ENCODE results near the gene KCNAB1. TPM values are rescaled to one million over a fixed set of nuclear protein-coding genes. Genes with fewer than 3 reads are reported as not detected.

The KCNAB1 gene
- total RNA-seq, 2 donors from 2014 or later = not detected

GRCh38 chr3:156376199-156376598, 255.8 kb downstream of the KCNAB1 start:
- Mint-ChIP-seq H3K27ac (no peak overlapping the region), H3K4me1 (ENCODE audit: low read depth) (no peaks in the 10 kb centered on the region), H3K4me3 (no peak overlapping the region), H3K27me3 (ENCODE audit: low read depth) (peaks cover 9% of the 10 kb centered on the region), H3K9me3 (no peaks in the 10 kb centered on the region), H3K36me3 (ENCODE audit: insufficient read depth in 2 of 2) (no peaks in the 10 kb centered on the region)
- no peak for DNase-seq
- no peak for ATAC-seq (replicated peaks in 1 of 2)

GRCh38 chr3:156377266-156377665, 256.9 kb downstream of the KCNAB1 start:
- ATAC-seq (replicated peaks in 1 of 2) = no peak
- no peak for DNase-seq
- Mint-ChIP-seq H3K36me3 (ENCODE audit: insufficient read depth in 2 of 2) (no peaks in the 10 kb centered on the region), H3K4me1 (ENCODE audit: low read depth) (no peaks in the 10 kb centered on the region), H3K27me3 (ENCODE audit: low read depth) (peaks cover 9% of the 10 kb centered on the region), H3K27ac (no peak overlapping the region), H3K9me3 (no peaks in the 10 kb centered on the region), H3K4me3 (no peak overlapping the region)

- Mint-ChIP-seq H3K4me1 (ENCODE audit: low read depth) (no peaks in the 10 kb centered on the region), H3K27ac (no peak overlapping the region), H3K9me3 (no peaks in the 10 kb centered on the region), H3K27me3 (ENCODE audit: low read depth) (peaks cover 9% of the 10 kb centered on the region), H3K36me3 (ENCODE audit: insufficient read depth in 2 of 2) (no peaks in the 10 kb centered on the region), H3K4me3 (no peak overlapping the region)
- ATAC-seq (replicated peaks in 1 of 2) (no peak), DNase-seq (no peak)
Observed at GRCh38 chr3:156377718-156378117, 257.3 kb downstream of the KCNAB1 start.

GRCh38 chr3:156378871-156379270, 258.5 kb downstream of the KCNAB1 start:
- H3K4me3 Mint-ChIP-seq = no peak overlapping the region
- peaks cover 9% of the 10 kb centered on the region for H3K27me3 Mint-ChIP-seq (ENCODE audit: low read depth)
- ATAC-seq (replicated peaks in 1 of 2) (no peak), DNase-seq (no peak)
- no peaks in the 10 kb centered on the region for H3K36me3 Mint-ChIP-seq (ENCODE audit: insufficient read depth in 2 of 2)
- no peaks in the 10 kb centered on the region for H3K4me1 Mint-ChIP-seq (ENCODE audit: low read depth)
- H3K27ac Mint-ChIP-seq = no peak overlapping the region
- H3K9me3 Mint-ChIP-seq = no peaks in the 10 kb centered on the region

- Mint-ChIP-seq H3K36me3 (ENCODE audit: insufficient read depth in 2 of 2) (no peaks in the 10 kb centered on the region), H3K9me3 (no peaks in the 10 kb centered on the region), H3K27ac (no peak overlapping the region), H3K4me3 (no peak overlapping the region), H3K4me1 (ENCODE audit: low read depth) (no peaks in the 10 kb centered on the region), H3K27me3 (ENCODE audit: low read depth) (peaks cover 9% of the 10 kb centered on the region)
- no peak for ATAC-seq (replicated peaks in 1 of 2)
- DNase-seq = no peak
Observed at GRCh38 chr3:156379327-156379726, 258.9 kb downstream of the KCNAB1 start.

DNA sequence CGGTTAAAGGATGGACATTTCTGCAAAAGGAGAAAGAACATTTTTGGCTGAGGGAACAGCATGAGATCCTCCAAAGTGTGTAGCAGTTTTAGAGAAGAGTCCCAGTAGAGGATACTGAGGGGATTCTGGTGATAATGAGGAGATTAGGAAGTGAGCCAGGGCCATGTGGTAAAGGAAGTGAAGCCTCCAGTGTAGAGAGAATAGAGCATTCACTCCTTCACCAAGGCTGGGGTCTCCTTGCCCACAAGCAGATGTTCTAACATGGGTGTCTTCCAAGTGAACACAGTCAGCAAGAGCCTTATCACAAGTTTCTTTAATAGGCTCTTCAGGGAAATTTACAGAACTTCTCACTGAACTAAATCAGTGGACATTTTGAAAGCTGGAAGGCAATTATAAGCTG, 260.9 kb downstream of the KCNAB1 start:
- H3K4me1 Mint-ChIP-seq (ENCODE audit: low read depth) = no peaks in the 10 kb centered on the region
- ATAC-seq (replicated peaks in 1 of 2) = no peak
- H3K4me3 Mint-ChIP-seq = no peak overlapping the region

DNA sequence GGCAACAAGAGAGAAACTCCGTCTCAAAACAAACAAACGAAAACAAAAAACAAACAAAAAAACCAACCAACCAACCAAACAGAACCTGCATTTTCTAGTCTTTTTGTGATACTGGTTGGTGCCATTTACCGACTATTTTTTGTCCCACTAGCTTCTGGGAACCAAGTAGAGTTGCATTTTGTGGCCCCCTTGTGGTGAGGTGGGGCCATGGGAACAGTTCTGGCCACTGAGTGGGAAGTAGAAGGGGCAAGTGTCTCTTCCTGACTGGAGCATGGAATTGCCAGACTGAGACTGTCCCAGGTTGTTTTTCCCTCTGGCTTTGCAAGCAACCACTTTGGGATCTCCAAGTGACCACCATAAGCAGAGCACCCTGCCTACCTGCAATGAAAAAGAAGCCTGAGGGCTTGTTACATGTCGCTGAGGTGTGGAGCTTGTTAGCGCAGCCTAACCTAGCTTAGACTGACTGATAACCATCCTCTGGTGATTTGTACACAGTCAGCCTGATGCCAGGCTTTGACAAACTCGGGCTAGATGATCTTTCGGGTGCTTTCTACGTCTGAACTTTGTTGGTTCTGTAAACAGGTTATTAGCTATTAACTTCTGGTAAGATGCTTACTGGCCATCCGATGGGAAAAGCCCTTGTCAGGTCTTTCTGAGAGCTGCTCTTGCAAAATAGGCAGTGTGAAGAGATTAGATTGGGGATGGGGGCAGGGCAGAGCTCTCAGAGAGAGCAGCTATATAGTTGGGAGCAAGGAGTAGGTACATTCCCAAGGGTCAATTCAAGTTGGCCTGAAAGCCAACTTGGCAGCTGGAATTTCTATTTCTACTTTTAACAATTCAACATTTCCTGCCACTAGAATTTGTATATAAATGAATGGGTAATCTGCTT, 262.3 kb downstream of the KCNAB1 start:
- Mint-ChIP-seq H3K4me3 (no peak overlapping the region), H3K4me1 (ENCODE audit: low read depth) (no peaks in the 10 kb centered on the region), H3K27me3 (ENCODE audit: low read depth) (peaks cover 25% of the 10 kb centered on the region), H3K36me3 (ENCODE audit: insufficient read depth in 2 of 2) (no peaks in the 10 kb centered on the region), H3K27ac (no peak overlapping the region), H3K9me3 (no peaks in the 10 kb centered on the region)
- ATAC-seq (replicated peaks in 1 of 2) (peak in 1 of 2 donors; percentile 25), DNase-seq (peak; percentile 13 to 14)

More for the DNA sequence above, 260.9 kb downstream of the KCNAB1 start:
- no peaks in the 10 kb centered on the region for H3K9me3 Mint-ChIP-seq
- H3K27me3 Mint-ChIP-seq (ENCODE audit: low read depth) = peaks cover 16% of the 10 kb centered on the region
- no peak for DNase-seq
- H3K36me3 Mint-ChIP-seq (ENCODE audit: insufficient read depth in 2 of 2) = no peaks in the 10 kb centered on the region
- no peak overlapping the region for H3K27ac Mint-ChIP-seq

DNA sequence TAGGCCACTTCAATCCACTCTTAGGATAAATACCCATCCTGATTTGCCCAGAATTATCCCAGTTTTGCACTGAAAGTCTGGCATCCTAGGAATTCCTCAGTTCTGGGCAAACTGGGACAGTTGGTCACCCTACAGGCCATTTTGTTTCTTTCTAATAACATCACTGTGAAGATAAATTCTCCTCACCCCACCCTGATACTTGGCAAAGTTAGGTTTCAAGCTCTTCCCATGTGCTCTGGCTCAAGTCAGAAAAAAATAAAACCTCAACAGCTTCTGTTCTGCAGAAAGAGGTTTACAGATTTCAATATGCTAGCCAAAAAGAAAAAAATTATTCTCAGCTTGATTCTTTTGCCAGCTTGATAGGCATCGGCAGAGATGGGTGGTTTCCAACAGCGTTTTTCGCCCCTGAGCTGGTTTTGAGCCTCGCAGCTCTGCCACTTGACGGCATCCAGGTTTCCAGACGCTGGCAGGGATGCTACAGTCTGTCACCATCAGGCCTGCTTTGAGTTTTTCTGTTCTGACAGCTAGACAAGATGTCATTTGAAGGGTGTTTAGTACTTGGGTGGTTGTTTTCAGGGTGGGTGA, 263.2 kb downstream of the KCNAB1 start:
- Mint-ChIP-seq H3K4me1 (ENCODE audit: low read depth) (no peaks in the 10 kb centered on the region), H3K27me3 (ENCODE audit: low read depth) (peaks cover 22% of the 10 kb centered on the region), H3K9me3 (no peaks in the 10 kb centered on the region), H3K36me3 (ENCODE audit: insufficient read depth in 2 of 2) (no peaks in the 10 kb centered on the region), H3K4me3 (no peak overlapping the region), H3K27ac (no peak overlapping the region)
- no peak for ATAC-seq (replicated peaks in 1 of 2)
- DNase-seq = no peak

GRCh38 chr3:156388497-156389448, 268.4 kb downstream of the KCNAB1 start:
- ATAC-seq (replicated peaks in 1 of 2) = peak; percentile 37 to 58
- no peak for DNase-seq

GRCh38 chr3:156389449-156389950, 269.1 kb downstream of the KCNAB1 start:
- H3K9me3 Mint-ChIP-seq = no peaks in the 10 kb centered on the region
- DNase-seq (no peak), ATAC-seq (replicated peaks in 1 of 2) (no peak)
- peaks cover 16% of the 10 kb centered on the region for H3K27me3 Mint-ChIP-seq (ENCODE audit: low read depth)
- no peak overlapping the region for H3K27ac Mint-ChIP-seq
- H3K4me1 Mint-ChIP-seq (ENCODE audit: low read depth) = no peaks in the 10 kb centered on the region
- no peaks in the 10 kb centered on the region for H3K36me3 Mint-ChIP-seq (ENCODE audit: insufficient read depth in 2 of 2)
- H3K4me3 Mint-ChIP-seq = no peak overlapping the region

More at GRCh38 chr3:156388497-156389448, 268.4 kb downstream of the KCNAB1 start:
- Mint-ChIP-seq H3K4me1 (ENCODE audit: low read depth) (no peaks in the 10 kb centered on the region), H3K4me3 (no peak overlapping the region), H3K9me3 (no peaks in the 10 kb centered on the region), H3K27ac (no peak overlapping the region), H3K27me3 (ENCODE audit: low read depth) (peaks cover 16% of the 10 kb centered on the region), H3K36me3 (ENCODE audit: insufficient read depth in 2 of 2) (no peaks in the 10 kb centered on the region)

DNA sequence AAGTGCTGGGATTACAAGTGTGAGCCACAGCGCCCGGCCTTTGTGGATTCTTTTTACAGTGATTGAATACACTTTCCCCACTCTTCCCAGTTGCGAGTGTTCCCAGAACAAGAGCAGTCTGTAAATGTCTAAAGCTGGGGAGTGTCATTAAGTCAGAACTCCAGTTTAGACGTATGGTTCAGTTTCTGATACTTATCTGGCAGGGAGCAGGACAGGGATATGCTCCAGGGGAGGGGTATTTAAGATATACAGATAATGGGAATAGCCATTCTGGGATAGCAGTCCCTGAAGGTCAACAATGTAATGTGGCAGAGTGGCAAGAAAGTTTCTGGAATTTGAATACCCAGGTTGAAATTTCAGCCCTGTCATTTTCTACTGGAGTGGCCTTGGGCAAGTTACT, 270.5 kb downstream of the KCNAB1 start:
- no peaks in the 10 kb centered on the region for H3K9me3 Mint-ChIP-seq
- no peaks in the 10 kb centered on the region for H3K36me3 Mint-ChIP-seq (ENCODE audit: insufficient read depth in 2 of 2)
- no peak for ATAC-seq (replicated peaks in 1 of 2)
- no peak overlapping the region for H3K27ac Mint-ChIP-seq
- no peak for DNase-seq
- no peak overlapping the region for H3K4me3 Mint-ChIP-seq
- H3K4me1 Mint-ChIP-seq (ENCODE audit: low read depth) = no peaks in the 10 kb centered on the region
- H3K27me3 Mint-ChIP-seq (ENCODE audit: low read depth) = peaks cover 13% of the 10 kb centered on the region

DNA sequence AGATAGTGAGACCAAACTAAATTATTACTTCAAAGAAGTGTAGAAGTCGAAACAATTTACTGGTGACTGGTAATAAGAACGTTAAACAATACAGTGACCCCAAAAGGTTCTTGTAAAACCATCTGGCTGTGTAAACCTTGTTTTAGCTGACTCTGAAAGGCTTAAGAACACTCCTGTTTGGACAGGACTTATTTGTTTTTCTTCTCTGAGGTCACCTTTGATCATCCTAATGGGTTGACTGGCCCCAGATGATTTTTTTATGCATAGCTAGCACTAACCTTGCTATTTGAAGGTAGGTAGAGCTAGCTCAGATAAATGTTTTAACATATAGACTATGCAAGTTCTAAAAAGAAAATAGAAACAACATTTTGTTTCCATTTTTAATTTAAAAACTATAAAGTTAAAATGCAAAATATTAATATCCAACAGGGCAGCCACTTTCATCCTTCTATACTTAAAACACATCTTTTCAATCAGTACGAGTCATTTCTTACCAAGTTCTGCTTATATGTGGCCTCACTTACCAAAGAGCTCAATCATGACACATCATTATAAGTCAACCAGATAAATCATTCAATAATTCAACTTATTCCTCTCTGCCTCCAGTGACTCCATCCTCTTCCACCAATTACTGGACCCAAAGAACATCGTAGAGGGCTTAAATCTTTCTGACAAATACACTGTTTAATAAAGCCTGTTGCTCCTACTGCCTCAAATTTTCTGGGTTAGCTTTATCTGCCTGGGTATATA, 275.8 kb downstream of the KCNAB1 start:
- peaks cover 8% of the 10 kb centered on the region for H3K27me3 Mint-ChIP-seq (ENCODE audit: low read depth)
- H3K27ac Mint-ChIP-seq = no peak overlapping the region
- H3K36me3 Mint-ChIP-seq (ENCODE audit: insufficient read depth in 2 of 2) = no peaks in the 10 kb centered on the region
- H3K9me3 Mint-ChIP-seq = no peaks in the 10 kb centered on the region
- DNase-seq = no peak
- no peaks in the 10 kb centered on the region for H3K4me1 Mint-ChIP-seq (ENCODE audit: low read depth)
- no peak overlapping the region for H3K4me3 Mint-ChIP-seq
- no peak for ATAC-seq (replicated peaks in 1 of 2)

Measured in activated T-cell treated with anti-CD3 and anti-CD28 coated beads, Interleukin-2, amount 50 U/mL, for 72 hours (primary cell).